WTC11 (cell line): ENCODE measurements around the gene RBM47.

Experiments used
- EMX1 ChIP-seq: fragments of 250-450 bp; sonication (Bioruptor Pico); IDR thresholded peaks from 2 replicates; pipeline ENCODE4 v1.8.0; 2021; ENCODE audit warnings: mild to moderate bottlenecking
- NR2C2 ChIP-seq: sonication (generic); formaldehyde crosslinking; IDR thresholded peaks from 2 replicates; pipeline ENCODE4 v1.8.0; 2022; ENCODE audit warnings: mild to moderate bottlenecking, missing genetic modification reagents
- TEAD4 ChIP-seq: sonication (generic); formaldehyde crosslinking; IDR thresholded peaks from 2 replicates; pipeline ENCODE4 v1.8.0; 2022; ENCODE audit warnings: mild to moderate bottlenecking, missing genetic modification reagents
- TF ChIP-seq, protein P1 (sequence below): fragments of 200-600 bp; IDR thresholded peaks from 2 replicates; pipeline ENCODE4 v1.8.0; 2022; ENCODE audit warnings: antibody characterized with exemption

GRCh38 chr4:40506492-40506891 lies 123.2 kb downstream of the RBM47 start:
- no peak for TF ChIP-seq EMX1 (CRISPR knock-in tag)
- TF ChIP-seq, protein P1, sequence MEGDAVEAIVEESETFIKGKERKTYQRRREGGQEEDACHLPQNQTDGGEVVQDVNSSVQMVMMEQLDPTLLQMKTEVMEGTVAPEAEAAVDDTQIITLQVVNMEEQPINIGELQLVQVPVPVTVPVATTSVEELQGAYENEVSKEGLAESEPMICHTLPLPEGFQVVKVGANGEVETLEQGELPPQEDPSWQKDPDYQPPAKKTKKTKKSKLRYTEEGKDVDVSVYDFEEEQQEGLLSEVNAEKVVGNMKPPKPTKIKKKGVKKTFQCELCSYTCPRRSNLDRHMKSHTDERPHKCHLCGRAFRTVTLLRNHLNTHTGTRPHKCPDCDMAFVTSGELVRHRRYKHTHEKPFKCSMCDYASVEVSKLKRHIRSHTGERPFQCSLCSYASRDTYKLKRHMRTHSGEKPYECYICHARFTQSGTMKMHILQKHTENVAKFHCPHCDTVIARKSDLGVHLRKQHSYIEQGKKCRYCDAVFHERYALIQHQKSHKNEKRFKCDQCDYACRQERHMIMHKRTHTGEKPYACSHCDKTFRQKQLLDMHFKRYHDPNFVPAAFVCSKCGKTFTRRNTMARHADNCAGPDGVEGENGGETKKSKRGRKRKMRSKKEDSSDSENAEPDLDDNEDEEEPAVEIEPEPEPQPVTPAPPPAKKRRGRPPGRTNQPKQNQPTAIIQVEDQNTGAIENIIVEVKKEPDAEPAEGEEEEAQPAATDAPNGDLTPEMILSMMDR: no peak
- no peak for TF ChIP-seq NR2C2 (CRISPR knock-in tag)
- no peak for TF ChIP-seq TEAD4 (CRISPR knock-in tag)
